HEK293 (cell line): ENCODE measurements around the gene BDH1.

Experiments used
- CTCF ChIA-PET: fragments of 350-600 bp; formaldehyde crosslinking; extraction: SDS; loops from one replicate; lab custom pipeline; 2021; ENCODE audit warnings: antibody characterized with exemption; lab: Yijun Ruan, JAX
- POLR2A ChIA-PET: fragments of 300-600 bp; formaldehyde crosslinking; extraction: SDS; loops from one replicate; lab custom pipeline; 2020; ENCODE audit warnings: antibody characterized with exemption, inconsistent platforms; lab: Yijun Ruan, JAX
- H3K27ac ChIP-seq: fragments of 200-500 bp; sonication (Bioruptor generic); 2 replicates; pipeline ENCODE4 v1.5.1; 2014; ENCODE audit warnings: low read depth, low read length, control low read depth, inconsistent platforms; ENCODE audit errors: extremely low read depth
- H3K36me3 ChIP-seq, 2 experiments: fragments of 200-500 bp in 1 of 2; sonication (Bioruptor generic) in 1 of 2; 1 replicate in 1 of 2; 2 replicates in 1 of 2; pipeline ENCODE4 v1.5.1; 2014 to 2017; ENCODE audit warnings: inconsistent platforms in 2 of 2, low read length in 2 of 2; ENCODE audit not compliant: control insufficient read depth in 2 of 2, insufficient read depth in 1 of 2
- H3K4me1 ChIP-seq: fragments of 200-500 bp; sonication (Bioruptor generic); 2 replicates; pipeline ENCODE4 v1.5.1; 2014; ENCODE audit warnings: mild to moderate bottlenecking, low read length, inconsistent platforms; ENCODE audit not compliant: control insufficient read depth, insufficient read depth
- H3K4me3 ChIP-seq: 2 replicates; pipeline ENCODE4 v1.5.1; 2011; ENCODE audit warnings: low read depth, mild to moderate bottlenecking, control low read depth, low read length, moderate library complexity
- H3K9me3 ChIP-seq: fragments of 200-500 bp; sonication (Bioruptor generic); 2 replicates; pipeline ENCODE4 v1.5.1; 2014; ENCODE audit warnings: low read depth, low read length, inconsistent platforms; ENCODE audit not compliant: control insufficient read depth, insufficient read depth
- HOXA7 ChIP-seq: sonication (generic); formaldehyde crosslinking; IDR thresholded peaks from 2 replicates; pipeline ENCODE4 v1.8.1; 2022; ENCODE audit warnings: missing genetic modification reagents, borderline replicate concordance
- KLF10 ChIP-seq: fragments of 450-650 bp; IDR thresholded peaks from 2 replicates; pipeline ENCODE4 v1.5.1; 2018; ENCODE audit warnings: missing biosample characterization, mild to moderate bottlenecking, missing genetic modification characterization
- OSR2 ChIP-seq: fragments of 450-650 bp; formaldehyde crosslinking; IDR thresholded peaks from 2 replicates; pipeline ENCODE4 v1.5.1; 2016; ENCODE audit warnings: missing biosample characterization, missing genetic modification characterization
- REPIN1 ChIP-seq: fragments of 450-650 bp; formaldehyde crosslinking; IDR thresholded peaks from 2 replicates; pipeline ENCODE4 v1.5.1; 2017; ENCODE audit warnings: missing biosample characterization, missing genetic modification characterization, low read depth
- SALL2 ChIP-seq: fragments of 450-650 bp; formaldehyde crosslinking; IDR thresholded peaks from 2 replicates; pipeline ENCODE4 v1.5.0; 2017; ENCODE audit warnings: missing biosample characterization, mild to moderate bottlenecking, missing genetic modification characterization, borderline replicate concordance
- TCF7L2 ChIP-seq: IDR thresholded peaks from 2 replicates; pipeline ENCODE4 v1.6.1; 2011; ENCODE audit warnings: low read depth, mild to moderate bottlenecking, inconsistent platforms, low read length, moderate library complexity, borderline replicate concordance
- ZBTB10 ChIP-seq: fragments of 450-650 bp; formaldehyde crosslinking; IDR thresholded peaks from 2 replicates; pipeline ENCODE4 v1.5.1; 2016; ENCODE audit warnings: missing biosample characterization, missing genetic modification characterization
- ZFHX2 ChIP-seq: fragments of 450-650 bp; formaldehyde crosslinking; conservative IDR thresholded peaks from 2 replicates; pipeline ENCODE4 v1.5.1; 2016; ENCODE audit warnings: missing biosample characterization, missing genetic modification characterization
- ZFP37 ChIP-seq: fragments of 450-650 bp; formaldehyde crosslinking; IDR thresholded peaks from 2 replicates; pipeline ENCODE4 v1.5.1; 2016; ENCODE audit warnings: missing biosample characterization, missing genetic modification characterization
- ZNF112 ChIP-seq: fragments of 450-650 bp; formaldehyde crosslinking; IDR thresholded peaks from 2 replicates; pipeline ENCODE4 v1.5.0; 2017; ENCODE audit warnings: missing biosample characterization, missing genetic modification characterization
- ZNF175 ChIP-seq: fragments of 450-650 bp; formaldehyde crosslinking; IDR thresholded peaks from 2 replicates; pipeline ENCODE4 v1.5.1; 2016; ENCODE audit warnings: missing biosample characterization, missing genetic modification characterization
- ZNF274 ChIP-seq, 2 experiments: fragments of 200-500 bp in 1 of 2; fragments of 450-650 bp in 1 of 2; sonication (Bioruptor generic) in 1 of 2; formaldehyde crosslinking in 1 of 2; IDR thresholded peaks; 2 replicates each; pipeline versions ENCODE4 v1.5.1 to v1.6.1; 2014 to 2016; ENCODE audit warnings: borderline replicate concordance in 1 of 2, inconsistent platforms in 1 of 2, low read length in 1 of 2, missing biosample characterization in 1 of 2, missing genetic modification characterization in 1 of 2
- ZNF292 ChIP-seq: fragments of 450-650 bp; formaldehyde crosslinking; IDR thresholded peaks from 2 replicates; pipeline ENCODE4 v1.5.1; 2016; ENCODE audit warnings: low read depth, missing biosample characterization, missing genetic modification characterization, borderline replicate concordance
- ZSCAN5A ChIP-seq: fragments of 450-650 bp; formaldehyde crosslinking; IDR thresholded peaks from 2 replicates; pipeline ENCODE4 v1.5.1; 2016; ENCODE audit warnings: missing biosample characterization, missing genetic modification characterization

Gene BDH1

GRCh38 chr3:197584733-197585132 is 29.0 kb upstream of the BDH1 start:
- no peaks in the 10 kb centered on the region for H3K9me3 ChIP-seq
- ChIA-PET CTCF (interaction anchor here (1.1 to 1.5 kb wide), 3 partner anchors 13 to 15 kb away, joined by 3 to 4 read pairs (median 4); no protein-coding TSS in a partner anchor), POLR2A (no interaction called here)
- H3K4me3 ChIP-seq: no peak overlapping the region
- H3K27ac ChIP-seq: no peak overlapping the region
- TF ChIP-seq ZNF292 (tag by site-specific recombination) (no peak), HOXA7 (CRISPR knock-in tag) (no peak), KLF10 (tag by site-specific recombination) (no peak)
- TF ChIP-seq, all 188 proteins: peak for 0
- H3K4me1 ChIP-seq: no peaks in the 10 kb centered on the region
- no peaks in the 10 kb centered on the region for H3K36me3 ChIP-seq

- POLR2A ChIA-PET: no interaction called here
- no peaks in the 10 kb centered on the region for H3K9me3 ChIP-seq
- CTCF ChIA-PET: interaction anchor here (0.6 to 1.1 kb wide), 2 partner anchors 15 to 353 kb away, joined by 3 read pairs; no protein-coding TSS in a partner anchor
- no peak overlapping the region for H3K27ac ChIP-seq
- no peaks in the 10 kb centered on the region for H3K4me1 ChIP-seq
- TF ChIP-seq SALL2 (tag by site-specific recombination): no peak
- TF ChIP-seq ZNF274 (IDR thresholded peaks at IDR 0.05; ENCODE audit: low read length): no peak
- TF ChIP-seq ZNF274 (tag by site-specific recombination; IDR thresholded peaks at IDR 0.05; ENCODE audit: borderline replicate concordance): no peak
- no peak for TF ChIP-seq ZBTB10 (tag by site-specific recombination)
- TF ChIP-seq OSR2 (tag by site-specific recombination): no peak
- no peaks in the 10 kb centered on the region for H3K36me3 ChIP-seq
- H3K4me3 ChIP-seq: no peak overlapping the region
Observed at GRCh38 chr3:197583371-197583770, 27.6 kb upstream of the BDH1 start.

GRCh38 chr3:197580253-197580691 is 24.5 kb upstream of the BDH1 start:
- TF ChIP-seq ZNF274 (IDR thresholded peaks at IDR 0.05; ENCODE audit: low read length): no peak
- TF ChIP-seq ZNF274 (tag by site-specific recombination; IDR thresholded peaks at IDR 0.05; ENCODE audit: borderline replicate concordance): no peak
- no peak for TF ChIP-seq ZSCAN5A
- TF ChIP-seq ZFP37 (tag by site-specific recombination): no peak
- no peak for TF ChIP-seq ZNF112
- TF ChIP-seq ZFHX2: no peak
- TF ChIP-seq TCF7L2: no peak
- TF ChIP-seq ZNF175 (tag by site-specific recombination): no peak
- no peak for TF ChIP-seq REPIN1
- TF ChIP-seq, all 188 proteins: peak for 0
- POLR2A ChIA-PET: no interaction called here

More at GRCh38 chr3:197580253-197580691, 24.5 kb upstream of the BDH1 start:
- no peaks in the 10 kb centered on the region for H3K36me3 ChIP-seq
- no peak overlapping the region for H3K27ac ChIP-seq
- CTCF ChIA-PET: interaction anchor here (1.3 kb wide), 1 partner anchor 18 kb away, joined by 3 read pairs; no protein-coding TSS in a partner anchor
- no peaks in the 10 kb centered on the region for H3K9me3 ChIP-seq
- no peak overlapping the region for H3K4me3 ChIP-seq
- H3K4me1 ChIP-seq: no peaks in the 10 kb centered on the region
